GM11168 (cell line): Measurements from ENCODE around the gene DUSP10.

ENCODE experiments used
- in situ Hi-C: fragments of 300-500 bp; cut with MboI; formaldehyde crosslinking; loops from one replicate; pipeline ENCODE4 v1.12.0; 2022; ENCODE audit warnings: low sequenced_read_pairs; ENCODE audit not compliant: unreplicated experiment

DUSP10 gene

DNA sequence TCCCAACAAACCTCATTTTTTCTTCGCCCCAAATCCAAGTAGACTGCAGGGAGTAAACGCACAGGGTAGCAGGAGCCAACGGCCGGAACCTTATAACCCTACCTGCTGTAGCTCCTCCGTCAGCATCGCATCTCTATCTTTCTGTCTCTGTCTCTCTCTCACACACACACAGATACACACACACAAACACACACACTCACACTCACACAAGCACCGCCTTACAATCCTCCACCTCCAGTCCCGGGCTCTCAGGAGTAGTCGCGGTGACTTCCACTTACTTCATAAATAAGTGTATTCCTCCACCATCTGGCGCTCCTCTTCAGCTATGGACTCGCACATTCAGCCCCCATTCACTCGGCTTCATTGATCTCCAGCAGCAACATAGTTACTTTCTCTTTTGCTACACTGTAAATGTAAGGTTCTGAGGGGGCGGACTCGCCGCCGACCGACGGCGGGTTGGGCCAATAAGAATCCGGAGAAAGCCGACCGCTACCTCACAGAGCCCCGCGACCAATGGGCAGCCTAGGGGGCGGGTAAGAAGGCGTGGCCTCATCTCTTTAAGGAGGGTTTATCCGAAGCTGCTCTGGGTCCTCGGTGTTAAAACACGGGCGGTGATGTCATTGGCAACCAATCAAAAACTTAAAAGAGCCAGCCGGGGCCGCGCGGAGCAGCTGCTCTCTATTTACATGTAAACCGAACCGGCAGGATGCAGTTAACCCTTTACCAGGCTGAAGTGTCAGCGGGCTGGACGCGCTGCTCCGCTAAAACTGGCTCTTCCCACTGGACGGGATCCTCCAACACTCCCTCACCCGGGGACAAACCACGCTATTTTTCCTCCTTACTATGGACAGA is at the start of gene DUSP10:
TSS of gene DUSP10 (minus strand) at position 387 of the 852 bp plus-strand sequence. CDS start 2,345 bp downstream, outside the sequence.
- in situ Hi-C loops: loop anchor here (10.0 kb wide), 1 partner anchor 423 kb away; no protein-coding TSS in a partner anchor

DNA sequence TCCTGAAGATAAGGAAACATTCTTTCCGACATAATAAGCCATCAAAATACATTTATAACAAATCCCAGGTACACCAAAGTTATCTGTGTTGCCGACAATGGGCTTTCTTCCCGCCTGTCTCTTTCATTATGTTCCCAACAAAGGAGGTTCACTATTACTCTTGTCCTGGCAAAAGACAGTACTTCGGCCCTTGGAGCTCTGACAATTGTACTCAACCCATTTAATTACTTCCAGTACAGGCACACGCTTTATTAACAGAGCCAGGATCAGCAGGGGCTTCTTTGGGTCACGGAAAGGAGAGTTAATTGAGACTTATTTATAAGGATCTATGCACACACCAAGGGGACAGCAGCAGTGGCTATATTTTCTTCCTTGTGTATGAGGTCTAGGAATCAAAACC is 46.6 kb upstream of the DUSP10 start:
- in situ Hi-C loops: no loop called here

DNA sequence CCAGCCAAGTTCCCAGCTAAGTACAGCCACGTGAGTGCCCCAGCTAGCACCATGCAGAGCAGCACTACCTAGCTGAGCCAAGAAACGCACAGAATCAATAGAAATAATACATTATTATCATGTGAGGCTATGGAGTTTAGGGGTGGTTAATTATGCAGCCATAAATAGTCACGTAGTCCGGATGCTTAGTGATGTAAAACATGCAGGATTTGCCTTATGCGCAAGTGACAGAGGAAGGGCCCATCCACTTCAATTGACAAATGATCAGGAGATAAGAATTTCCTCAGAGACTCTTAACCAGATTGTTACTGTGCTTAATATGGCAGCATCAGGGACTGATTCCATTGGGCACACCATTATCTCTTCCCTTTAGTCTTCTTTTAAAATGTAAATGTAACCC is 44.8 kb upstream of the DUSP10 start:
- in situ Hi-C loops: no loop called here

DNA sequence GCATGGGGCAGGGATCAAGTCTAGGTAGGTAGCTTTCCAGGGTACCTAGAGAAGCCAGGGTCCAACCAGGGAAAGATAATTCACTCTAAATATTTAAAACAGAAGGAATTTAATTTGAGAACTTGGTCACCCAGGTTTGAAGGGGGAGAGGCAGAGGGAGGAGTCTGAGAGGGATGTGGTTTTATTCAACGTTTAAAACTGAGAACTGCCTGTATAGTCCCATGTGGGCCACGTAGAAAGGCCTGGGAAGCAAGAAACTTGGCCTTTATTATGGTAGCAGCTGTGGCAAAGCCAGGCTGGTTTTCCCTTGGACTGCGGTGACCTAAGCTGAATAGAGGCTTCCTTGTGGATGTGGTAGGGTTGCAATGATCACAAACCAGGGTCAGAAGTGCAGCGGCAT is 42.0 kb upstream of the DUSP10 start:
- in situ Hi-C loops: no loop called here

DNA sequence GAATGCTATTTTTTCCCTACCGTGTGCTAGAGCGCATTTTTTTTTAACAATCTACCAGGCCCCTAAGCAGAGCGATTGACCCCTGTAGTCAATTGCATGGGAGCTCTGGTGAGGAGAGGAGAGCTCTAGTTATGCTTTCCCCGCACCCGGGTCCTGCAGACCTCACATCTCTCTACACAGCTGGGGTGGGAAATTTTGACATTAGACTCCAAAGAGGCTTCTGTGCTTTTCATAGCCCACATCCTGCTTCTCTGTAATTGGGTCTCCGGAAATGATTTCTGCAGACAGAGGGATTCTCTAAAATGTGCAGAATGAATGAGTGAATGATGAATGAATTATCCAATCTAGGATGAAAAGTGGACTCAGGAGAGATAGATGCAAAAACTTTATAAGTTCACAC is 41.5 kb upstream of the DUSP10 start:
- in situ Hi-C loops: no loop called here

DNA sequence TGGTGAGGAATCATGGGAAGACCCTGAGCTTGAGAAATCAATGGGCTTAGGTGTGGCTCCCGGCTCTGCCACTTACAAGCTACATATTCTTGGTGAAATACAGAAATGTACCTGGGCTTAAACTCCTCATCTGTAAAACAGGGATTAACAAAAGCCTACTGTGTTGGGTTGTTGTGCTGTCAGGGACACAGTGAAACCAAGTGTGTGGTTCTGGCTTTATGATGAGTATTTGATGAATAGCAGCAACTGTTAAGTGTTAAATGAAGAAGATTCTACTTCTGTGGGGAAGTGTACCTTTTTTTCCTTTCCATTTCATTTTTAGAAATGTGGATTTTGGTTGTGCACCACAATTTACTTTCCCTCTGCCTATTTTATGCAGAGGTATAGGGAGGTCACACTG is 41.1 kb upstream of the DUSP10 start:
- in situ Hi-C loops: no loop called here

DNA sequence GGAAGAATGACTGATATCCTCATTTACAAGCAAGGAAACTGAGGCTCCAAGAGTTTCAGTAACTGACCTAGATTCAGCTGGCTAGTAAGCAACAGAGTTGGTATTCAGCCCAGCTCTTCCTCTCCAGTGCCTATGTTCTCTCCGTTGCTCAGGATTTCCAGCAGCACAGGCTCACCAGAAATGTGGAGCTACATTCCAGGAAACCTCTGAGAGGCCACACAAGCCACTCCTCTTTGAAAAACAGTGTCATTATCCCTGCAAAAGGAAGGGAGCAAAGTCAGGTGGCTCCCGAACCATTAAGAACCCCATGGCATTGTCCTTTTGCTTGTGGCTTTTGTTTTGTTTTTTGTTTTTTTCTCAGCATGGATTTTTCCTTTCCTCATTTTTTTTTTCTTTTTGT is 40.6 kb upstream of the DUSP10 start:
- in situ Hi-C loops: no loop called here

DNA sequence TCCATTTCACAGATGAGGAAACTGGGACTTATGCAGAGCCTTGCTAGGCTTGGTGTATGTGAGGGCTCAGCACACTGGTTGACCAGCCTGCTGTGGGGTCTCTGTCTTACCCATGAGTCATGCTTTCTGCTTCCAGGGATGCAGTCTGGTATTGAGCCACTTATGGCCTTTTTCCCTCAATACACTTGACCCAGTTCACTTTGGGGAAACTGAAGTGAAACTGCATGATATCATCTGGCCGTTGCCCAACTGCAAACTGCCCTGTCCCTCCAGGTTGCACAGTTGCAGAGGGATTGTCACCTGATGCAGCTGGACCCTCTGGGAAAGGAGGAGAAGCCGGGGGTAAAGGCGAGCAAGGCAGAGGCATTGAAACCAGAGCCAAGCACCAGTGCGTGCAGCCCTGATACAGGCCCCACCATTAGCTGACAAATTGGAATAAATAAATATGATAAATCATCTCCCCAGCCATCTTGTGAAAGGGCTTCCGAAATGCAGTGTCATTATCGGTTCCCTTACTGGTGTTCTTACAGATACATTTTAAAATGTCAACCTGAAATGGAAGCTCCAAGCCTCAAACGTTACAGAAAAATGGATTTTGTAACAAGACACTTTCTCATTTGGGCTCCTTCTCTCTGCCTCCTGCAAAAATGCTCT is 39.3 kb upstream of the DUSP10 start:
- in situ Hi-C loops: no loop called here

DNA sequence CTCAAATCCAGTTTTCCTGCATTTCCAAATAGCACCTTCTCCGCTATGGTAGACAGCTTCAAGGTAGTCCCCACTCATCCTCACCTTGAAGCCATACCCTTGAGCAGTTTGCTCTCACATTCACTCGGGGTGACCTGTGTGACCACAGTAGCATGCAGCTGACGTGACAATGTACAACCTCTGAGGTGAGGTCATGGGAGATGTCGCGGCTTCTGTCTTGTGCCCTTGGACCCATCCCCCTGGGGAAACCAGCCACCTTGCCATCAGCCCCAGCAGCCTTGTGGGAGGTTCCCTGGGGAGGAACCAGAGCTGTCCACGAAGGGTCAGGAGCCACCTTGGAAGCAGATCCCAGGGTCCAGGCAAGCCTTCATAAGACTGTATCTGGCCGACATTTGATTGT is 38.3 kb upstream of the DUSP10 start:
- in situ Hi-C loops: no loop called here

DNA sequence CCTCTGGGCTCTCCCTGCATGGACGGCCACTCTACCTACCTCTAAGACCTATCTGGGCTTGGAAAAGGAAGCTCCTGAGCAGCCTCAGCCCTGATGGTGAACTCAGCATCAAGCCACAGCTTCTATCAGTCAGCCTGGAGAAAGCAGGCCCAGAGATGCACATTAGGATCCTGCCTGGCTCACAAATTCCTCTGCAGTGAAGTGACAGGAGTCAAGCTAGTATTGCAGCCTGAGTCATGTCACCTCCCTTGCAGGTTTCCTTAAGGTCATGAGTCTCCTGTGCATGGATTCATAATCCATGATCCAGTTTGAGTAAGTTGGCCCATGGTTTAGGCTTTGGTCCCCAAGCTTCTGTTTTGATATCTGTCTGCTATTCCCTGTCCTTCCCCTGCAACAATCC is 37.9 kb upstream of the DUSP10 start:
- in situ Hi-C loops: no loop called here

DNA sequence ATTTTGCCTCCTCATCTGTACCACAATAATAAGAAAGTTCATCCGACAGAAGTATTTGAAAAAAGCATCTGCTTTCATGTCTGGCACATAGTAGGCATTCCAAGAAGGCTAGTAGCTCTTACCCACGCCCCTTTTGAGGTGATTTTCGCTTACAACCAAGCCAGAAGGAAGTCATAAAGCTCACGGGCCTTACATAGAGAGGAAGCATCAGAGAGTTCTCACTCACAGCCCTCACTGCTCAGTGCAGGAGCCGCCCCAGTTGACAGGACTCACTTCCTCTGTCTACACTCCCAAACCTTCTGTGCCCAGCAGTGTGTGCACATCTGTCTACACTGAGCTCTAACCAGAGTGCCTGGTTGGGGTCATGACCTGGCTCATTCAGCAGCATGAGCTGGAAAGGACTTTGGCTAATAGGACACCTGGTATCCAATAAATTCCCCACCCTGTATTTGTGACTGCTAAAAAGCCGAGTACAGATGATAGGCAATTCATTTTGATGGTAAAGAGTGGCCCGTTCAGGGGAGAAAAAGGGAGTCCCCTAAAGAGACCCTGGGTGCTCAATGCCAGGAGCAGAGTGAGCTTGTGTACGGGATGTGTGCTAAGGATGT is 36.8 kb upstream of the DUSP10 start:
- in situ Hi-C loops: no loop called here

DNA sequence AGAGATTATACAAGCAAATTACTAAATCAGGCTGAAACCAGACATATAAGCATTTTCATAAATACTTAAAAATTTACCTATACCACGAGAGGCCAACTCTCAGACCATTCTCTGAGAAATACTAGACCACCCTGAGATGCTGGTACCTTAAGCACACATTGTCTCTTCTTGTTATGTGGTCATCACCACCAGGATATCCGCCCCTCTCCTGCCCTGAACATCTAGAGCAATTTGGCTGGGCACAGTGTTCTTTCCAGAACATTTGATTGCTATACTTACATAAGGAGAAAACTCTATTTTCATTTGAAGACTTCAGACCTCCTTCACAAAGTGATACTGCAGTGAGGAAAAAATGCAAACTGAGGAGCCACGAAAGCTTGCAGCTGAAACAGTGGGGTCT is 36.2 kb upstream of the DUSP10 start:
- in situ Hi-C loops: no loop called here

DNA sequence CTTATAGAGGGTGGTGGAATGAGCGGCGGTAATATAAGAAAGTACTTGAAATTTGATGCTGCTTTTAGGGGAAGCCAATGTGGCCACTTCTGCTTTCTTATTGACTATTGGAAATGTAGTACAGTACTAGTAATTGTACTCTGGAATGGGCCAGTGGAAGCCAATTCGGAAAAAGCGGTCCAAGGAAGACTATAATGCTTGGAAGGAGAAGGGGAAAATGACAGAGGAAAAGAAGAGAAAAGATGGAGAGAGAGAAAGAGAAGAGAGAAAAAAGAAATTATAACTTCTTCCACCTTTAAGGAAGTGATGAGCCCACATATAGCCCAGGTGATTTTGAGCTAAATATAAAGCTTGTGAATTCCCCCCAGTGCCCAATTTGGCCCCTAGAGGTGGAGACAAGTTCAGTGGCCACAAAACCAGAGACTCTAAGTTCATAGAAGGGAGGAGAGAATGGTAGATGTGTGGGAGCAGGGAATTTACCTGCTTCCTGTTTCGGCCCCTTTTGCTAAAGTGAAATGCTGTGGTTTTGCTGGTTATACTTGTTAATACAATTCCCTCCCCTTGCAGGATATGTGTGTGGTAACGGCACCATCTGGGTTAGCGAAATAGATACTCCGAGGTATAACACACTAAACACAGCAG is 35.7 kb upstream of the DUSP10 start:
- in situ Hi-C loops: no loop called here

DNA sequence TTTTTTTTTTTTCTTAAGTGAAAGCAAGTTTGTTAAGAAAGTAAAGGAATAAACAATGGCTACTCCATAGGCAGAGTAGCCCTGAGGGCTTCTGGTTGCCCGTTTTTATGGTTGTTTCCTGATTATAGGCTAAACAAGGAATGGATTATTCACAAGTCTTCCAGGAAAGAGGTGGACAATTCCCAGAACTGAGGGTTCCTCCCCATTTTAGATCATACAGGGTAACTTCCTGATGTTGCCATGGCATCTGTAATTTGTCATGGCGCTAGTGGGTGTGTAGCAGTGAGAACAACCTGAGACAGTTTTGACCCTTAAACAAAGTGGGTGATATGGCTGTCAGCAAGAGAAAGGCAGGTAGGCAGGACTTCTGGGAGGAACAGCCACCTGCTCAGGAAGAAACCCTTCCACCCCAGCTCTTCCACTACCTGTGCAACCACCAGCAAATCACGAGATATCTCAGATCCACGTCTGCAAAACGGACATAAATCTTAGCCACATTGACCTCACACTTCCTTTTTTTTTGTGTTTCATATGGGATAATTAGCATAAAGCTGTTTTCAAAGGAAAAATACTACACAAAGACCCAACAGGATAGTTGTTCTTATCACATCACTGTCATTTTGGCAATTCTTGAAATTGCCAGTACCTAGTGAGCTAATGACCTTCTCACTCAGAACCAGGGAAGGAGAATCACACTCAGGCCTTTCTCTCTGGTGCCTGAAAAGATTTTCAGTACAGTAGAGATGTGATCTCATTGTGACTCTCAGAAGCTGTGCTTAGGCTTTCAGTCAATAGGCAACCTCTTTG is 34.8 kb upstream of the DUSP10 start:
- in situ Hi-C loops: no loop called here

DNA sequence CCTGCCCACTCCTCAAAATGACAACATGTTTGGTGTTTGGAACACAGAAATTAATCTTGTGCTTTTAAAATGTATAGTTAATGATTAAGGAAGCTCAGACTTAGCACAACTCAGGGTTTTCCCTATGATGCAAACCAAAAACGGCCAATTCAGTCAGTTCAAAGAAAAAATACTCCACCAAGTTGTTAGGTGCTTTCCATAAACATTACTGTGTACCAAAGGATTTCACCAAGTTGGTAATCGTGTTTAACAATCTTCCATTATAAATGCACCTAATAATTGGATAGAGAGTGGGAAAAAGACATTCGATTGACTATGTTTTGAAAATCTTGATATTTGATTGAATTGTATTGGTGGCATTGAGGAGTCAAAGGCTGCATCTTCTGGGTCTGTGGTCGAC is 33.3 kb upstream of the DUSP10 start:
- in situ Hi-C loops: no loop called here

DNA sequence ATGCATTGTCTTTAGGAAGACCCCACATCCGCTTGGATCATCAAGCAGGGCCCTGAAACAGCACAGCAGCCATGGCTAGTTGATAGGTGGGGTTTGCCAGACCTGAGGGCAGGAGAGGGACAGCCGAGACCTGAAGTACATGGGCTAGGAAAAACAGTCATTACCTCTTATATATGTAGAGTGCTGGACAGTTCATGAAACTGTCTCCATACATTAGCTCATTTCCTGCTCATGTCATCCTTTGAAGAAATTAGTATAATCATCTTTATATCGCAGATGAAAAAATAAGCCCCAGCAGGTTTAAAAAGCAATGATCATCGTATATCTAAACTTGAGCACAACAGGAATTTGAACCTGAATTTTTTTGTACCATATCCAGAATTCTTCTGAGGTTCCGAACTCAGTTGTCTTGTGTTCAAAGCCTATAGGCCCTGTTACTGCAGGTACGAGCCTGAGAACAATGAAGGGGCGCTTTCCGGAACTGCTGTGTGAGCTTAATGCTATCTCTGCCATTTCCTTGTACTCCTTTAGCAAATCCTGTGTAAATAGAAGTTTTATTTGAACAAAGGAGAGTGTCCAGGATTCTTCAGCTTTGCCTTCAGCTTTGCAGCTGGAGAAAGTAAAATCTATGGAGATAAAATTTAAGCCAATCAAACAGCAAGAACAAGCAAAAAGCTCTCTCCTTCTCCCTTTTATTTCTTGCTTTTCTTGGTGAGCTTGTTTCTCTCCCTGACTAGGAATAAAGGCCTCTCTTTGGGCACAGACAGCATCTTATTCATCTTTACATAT is 32.4 kb upstream of the DUSP10 start:
- in situ Hi-C loops: no loop called here

DNA sequence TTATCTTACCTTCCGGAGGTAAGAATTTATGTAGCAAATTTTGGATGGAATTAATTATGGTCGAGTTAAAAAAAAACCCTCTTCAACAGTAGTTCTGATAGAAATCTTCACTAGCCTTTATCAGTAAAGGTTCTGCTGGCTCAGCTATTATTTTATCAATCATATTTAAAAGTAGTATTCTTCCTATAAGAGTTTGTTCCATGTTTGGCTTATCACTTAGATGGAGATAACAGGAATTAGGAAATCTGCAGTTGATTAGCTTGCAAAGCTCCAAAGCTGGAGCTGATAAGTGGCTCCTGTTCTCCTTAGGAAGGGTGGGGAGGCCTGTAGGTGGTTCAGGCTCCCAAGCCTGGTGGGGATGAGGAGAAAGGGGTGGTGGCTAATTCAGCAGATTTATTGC is 31.5 kb upstream of the DUSP10 start:
- in situ Hi-C loops: no loop called here

DNA sequence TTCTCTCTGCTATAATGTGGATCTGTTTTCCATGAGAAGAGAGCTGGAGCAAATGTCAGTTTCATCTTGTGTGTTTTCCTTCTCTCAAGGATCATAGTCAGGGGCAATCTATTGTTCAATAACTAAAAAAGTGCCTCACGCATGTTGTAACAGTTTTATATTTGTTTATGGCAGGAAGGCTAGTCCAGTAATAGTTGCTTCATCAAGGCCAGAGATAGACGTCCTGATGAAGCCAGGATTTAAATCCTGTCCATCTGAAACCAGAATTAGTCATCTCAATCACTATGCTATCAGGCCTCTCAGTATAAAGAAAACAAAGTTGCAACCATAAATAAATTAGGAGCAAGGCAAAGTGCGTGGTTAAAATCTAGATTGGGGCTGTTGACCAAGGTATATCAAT is 30.2 kb upstream of the DUSP10 start:
- in situ Hi-C loops: no loop called here

DNA sequence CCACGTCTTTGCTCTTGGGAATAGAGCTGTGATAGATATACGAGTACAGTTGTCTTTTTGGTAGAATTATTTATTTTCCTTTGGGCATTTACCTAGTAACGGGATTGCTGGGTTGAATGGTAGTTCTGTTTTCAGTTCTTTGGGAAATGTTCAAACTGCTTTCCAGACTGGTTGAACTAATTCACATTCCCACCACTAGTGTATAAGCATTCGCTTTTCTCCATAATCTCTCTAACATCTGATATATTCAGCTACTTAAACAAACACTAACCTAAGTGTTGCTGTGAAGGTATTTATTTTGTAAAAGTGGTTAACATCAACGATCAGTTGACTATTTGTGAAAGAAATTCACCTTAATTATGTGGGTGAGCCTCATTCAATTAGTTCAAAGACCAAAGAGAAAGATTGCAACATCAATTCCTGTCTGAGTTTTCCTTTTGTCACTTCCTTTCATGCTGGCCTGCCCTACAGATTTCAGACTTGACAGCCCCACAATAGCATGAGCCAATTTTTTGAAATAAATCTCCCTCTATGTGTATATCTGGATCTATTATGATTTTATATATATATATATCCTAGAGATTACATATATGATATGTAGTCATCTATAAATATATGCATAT is 26.7 kb upstream of the DUSP10 start:
- in situ Hi-C loops: no loop called here
